GM18868 (cell line): Measurements from ENCODE around the gene RMND1.
"Not testable (repeated sequence)": the region's sequence is repeated elsewhere in the genome, so short reads cannot be mapped to it uniquely, and the experiment has no call there.

Experiments used
- ATAC-seq: cut with Tn5 transposase; IDR thresholded peaks from one replicate; pipeline ENCODE4 v1.9.1; 2021; ENCODE audit warnings: mild to moderate bottlenecking, moderate library complexity; ENCODE audit not compliant: unreplicated experiment

The RMND1 gene

GRCh38 chr6:151388997-151389617 lies 62.8 kb downstream of the RMND1 start:
- no peak for ATAC-seq

- no peak for ATAC-seq
Observed at GRCh38 chr6:151388236-151388635, 63.7 kb downstream of the RMND1 start.

- ATAC-seq: no peak
Observed at GRCh38 chr6:151387175-151387970, 64.6 kb downstream of the RMND1 start.

GRCh38 chr6:151385177-151385576 lies 66.7 kb downstream of the RMND1 start:
- no peak for ATAC-seq

- no peak for ATAC-seq
Observed at GRCh38 chr6:151384151-151384550, 67.8 kb downstream of the RMND1 start.

- ATAC-seq: not testable (repeated sequence)
Observed at GRCh38 chr6:151382631-151383030, 69.3 kb downstream of the RMND1 start.

- no peak for ATAC-seq
Observed at GRCh38 chr6:151381722-151382121, 70.2 kb downstream of the RMND1 start.

- no peak for ATAC-seq
Observed at GRCh38 chr6:151380848-151381205, 71.1 kb downstream of the RMND1 start.

GRCh38 chr6:151379933-151380847 lies 71.7 kb downstream of the RMND1 start:
- peak; percentile 57 for ATAC-seq

- no peak for ATAC-seq
Observed at GRCh38 chr6:151377095-151377494, 74.8 kb downstream of the RMND1 start.

- no peak for ATAC-seq
Observed at GRCh38 chr6:151376440-151376839, 75.5 kb downstream of the RMND1 start.

- no peak for ATAC-seq
Observed at GRCh38 chr6:151375833-151376232, 76.1 kb downstream of the RMND1 start.

- no peak for ATAC-seq
Observed at GRCh38 chr6:151374036-151374683, 77.8 kb downstream of the RMND1 start.

GRCh38 chr6:151372164-151372563 lies 79.8 kb downstream of the RMND1 start:
- ATAC-seq: no peak

- ATAC-seq: no peak
Observed at GRCh38 chr6:151370509-151371078, 81.3 kb downstream of the RMND1 start.

GRCh38 chr6:151365233-151365632 lies 86.7 kb downstream of the RMND1 start:
- ATAC-seq: no peak

GRCh38 chr6:151359486-151359885 lies 92.4 kb downstream of the RMND1 start:
- no peak for ATAC-seq

- no peak for ATAC-seq
Observed at GRCh38 chr6:151358475-151358874, 93.5 kb downstream of the RMND1 start.

GRCh38 chr6:151357758-151358436 lies 94.0 kb downstream of the RMND1 start:
- ATAC-seq: no peak

- ATAC-seq: not testable (repeated sequence)
Observed at GRCh38 chr6:151356983-151357382, 94.9 kb downstream of the RMND1 start.
